HepG2 (cell line): Measurements from ENCODE around the gene FAM234A. TPM values are rescaled to one million over a fixed set of nuclear protein-coding genes. Genes with fewer than 3 reads are reported as not detected.

ENCODE experiments used
- ARNT2 ChIP-seq: sonication (generic); formaldehyde crosslinking; IDR thresholded peaks from 2 replicates; pipeline ENCODE4 v1.8.0; 2022; ENCODE audit warnings: mild to moderate bottlenecking, low read depth, missing genetic modification reagents, moderate library complexity
- ARNTL ChIP-seq: sonication (generic); formaldehyde crosslinking; IDR thresholded peaks from 2 replicates; pipeline ENCODE4 v1.4.0; 2020; ENCODE audit warnings: mild to moderate bottlenecking, missing genetic modification reagents
- ATF4 ChIP-seq, 2 experiments: fragments of 450-650 bp in 1 of 2; sonication (generic) in 1 of 2; formaldehyde crosslinking; IDR thresholded peaks; 2 replicates each; pipeline versions ENCODE4 v1.5.0 to v1.8.0; 2020 to 2022; ENCODE audit warnings: mild to moderate bottlenecking in 1 of 2, missing genetic modification reagents in 1 of 2
- GFI1 ChIP-seq: sonication (generic); formaldehyde crosslinking; IDR thresholded peaks from 2 replicates; pipeline ENCODE4 v1.5.0; 2020; ENCODE audit warnings: missing genetic modification reagents, mild to moderate bottlenecking, borderline replicate concordance
- MAFG ChIP-seq: sonication (generic); formaldehyde crosslinking; IDR thresholded peaks from 2 replicates; pipeline ENCODE4 v1.5.1; 2020; ENCODE audit warnings: mild to moderate bottlenecking, missing genetic modification reagents
- TFDP2 ChIP-seq: sonication (generic); formaldehyde crosslinking; IDR thresholded peaks from 2 replicates; pipeline ENCODE4 v1.4.0; 2020; ENCODE audit warnings: missing genetic modification reagents
- USF2 ChIP-seq, 2 experiments: sonication (generic) in 1 of 2; formaldehyde crosslinking in 1 of 2; IDR thresholded peaks; 2 replicates each; pipeline versions ENCODE4 v1.5.1 to v1.6.1; 2011 to 2020; ENCODE audit warnings: borderline replicate concordance in 1 of 2, low read depth in 1 of 2, low read length in 1 of 2, mild to moderate bottlenecking in 1 of 2, missing genetic modification reagents in 1 of 2, moderate library complexity in 1 of 2
- ZBTB3 ChIP-seq: sonication (generic); formaldehyde crosslinking; IDR thresholded peaks from 2 replicates; pipeline ENCODE4 v1.4.0; 2020; ENCODE audit warnings: low read depth, mild to moderate bottlenecking, moderate library complexity, missing genetic modification reagents, borderline replicate concordance
- ZBTB46 ChIP-seq: sonication (generic); formaldehyde crosslinking; IDR thresholded peaks from 2 replicates; pipeline ENCODE4 v1.4.0; 2020; ENCODE audit warnings: mild to moderate bottlenecking, missing genetic modification reagents, borderline replicate concordance
- ZFP91 ChIP-seq: sonication (generic); formaldehyde crosslinking; IDR thresholded peaks from 2 replicates; pipeline ENCODE4 v1.9.0; 2022; ENCODE audit warnings: missing genetic modification reagents, mild to moderate bottlenecking, borderline replicate concordance
- ZNF280B ChIP-seq: sonication (generic); formaldehyde crosslinking; IDR thresholded peaks from 2 replicates; pipeline ENCODE4 v1.5.0; 2020; ENCODE audit warnings: missing genetic modification reagents, mild to moderate bottlenecking, borderline replicate concordance
- ZNF33A ChIP-seq: sonication (generic); formaldehyde crosslinking; IDR thresholded peaks from 2 replicates; pipeline ENCODE4 v1.5.1; 2020; ENCODE audit warnings: missing genetic modification reagents, mild to moderate bottlenecking, moderate library complexity, borderline replicate concordance
- ZNF614 ChIP-seq: IDR thresholded peaks from 2 replicates; pipeline ENCODE4 v1.6.1; 2018; ENCODE audit warnings: missing biosample characterization, missing genetic modification reagents, inconsistent platforms, borderline replicate concordance
- ZNF776 ChIP-seq: sonication (generic); formaldehyde crosslinking; IDR thresholded peaks from 2 replicates; pipeline ENCODE4 v1.4.0; 2020; ENCODE audit warnings: mild to moderate bottlenecking, missing genetic modification reagents
- polyA plus RNA-seq, 8 experiments: library from polyadenylated mRNA; depleted of rRNA in 3 of 8; stranded (reverse) in 7 of 8; unstranded in 1 of 8; fragments of >200 nt; fragmentation: Illumina TruSeq in 4 of 8; extraction: Trizol in 4 of 8; gene quantifications; 2 replicates each; pipeline versions ENCODE4 v1.2.1 to v1.2.3, GENCODE V29; 2011 to 2016; ENCODE audit warnings: low read depth in 4 of 8, missing spikeins in 1 of 8, mixed read lengths in 1 of 8; ENCODE audit not compliant: insufficient read depth in 1 of 8
- total RNA-seq, 5 experiments: library from RNA; depleted of rRNA; stranded (reverse); fragments of >200 nt; fragmentation: Illumina TruSeq; extraction: Trizol; gene quantifications; 2 replicates each; pipeline ENCODE4 v1.2.3, GENCODE V29; 2016; ENCODE audit warnings: low read depth in 1 of 5

The FAM234A gene
- total and polyA plus RNA-seq, 2 of the 13 experiments (the other 11 are each of a cell fraction or from before 2014, with no cell fraction given): 29.2 to 34.4 TPM

- no peak for TF ChIP-seq ZBTB46 (CRISPR knock-in tag)
- TF ChIP-seq ZFP91: peak; percentile 97
- TF ChIP-seq ZNF280B (CRISPR knock-in tag): peak; percentile 98
- peak; percentile 95 for TF ChIP-seq ZNF33A (CRISPR knock-in tag)
- TF ChIP-seq ZNF614 (CRISPR knock-in tag): peak; percentile 91
- 0 out of 2 replicates have a peak, but pooled peaks have one; percentile 39 for TF ChIP-seq ZBTB3 (CRISPR knock-in tag)
- TF ChIP-seq MAFG: 0 out of 2 replicates have a peak, but pooled peaks have one; percentile 59
- TF ChIP-seq ARNTL: no peak; the same call in 1 of the 2 replicates
- TF ChIP-seq TFDP2 (CRISPR knock-in tag): peak; percentile 96
- TF ChIP-seq ARNT2: peak; percentile 97
- peak; percentile 87; the same call in 1 of the 2 replicates for TF ChIP-seq GFI1 (CRISPR knock-in tag)
- peak; percentile 99 for TF ChIP-seq ZNF776 (CRISPR knock-in tag)
- TF ChIP-seq USF2 (IDR thresholded peaks at IDR 0.05; ENCODE audit: low read depth, low read length): no peak
- TF ChIP-seq USF2 (CRISPR knock-in tag; IDR thresholded peaks at IDR 0.05; ENCODE audit: borderline replicate concordance): peak; percentile 45; the same call in 1 of the 2 replicates
- TF ChIP-seq ATF4 (CRISPR knock-in tag; IDR thresholded peaks at IDR 0.05): peak in 1 of 2 experiments; percentile 72; a peak in 2 of 4 replicates
These were observed 5.5 kb upstream of the FAM234A start, which contains the start of gene LUC7L (continued) for GRCh38 chr16:228852-229730.
